Activated T-cell treated with anti-CD3 and anti-CD28 coated beads, Interleukin-2, amount 50 U/mL, for 72 hours (primary cell): ENCODE measurements around the gene TMSB4X. TPM values are rescaled to one million over a fixed set of nuclear protein-coding genes. Genes with fewer than 3 reads are reported as not detected.
"Not testable (repeated sequence)": the region's sequence is repeated elsewhere in the genome, so short reads cannot be mapped to it uniquely, and the experiment has no call there.

Experiments
- ATAC-seq, 2 donors: fragments of 150-1000 bp; cut with Tn5 transposase; replicated peaks in 1 of 2; 2 replicates each; pipeline ENCODE4 v1.10.0; 2021; ENCODE audit warnings: moderate library complexity in 2 of 2, mild to moderate bottlenecking in 1 of 2
- DNase-seq, 2 donors: peaks; one replicate each; pipeline ENCODE4 v3.0.0; 2021 to 2022; ENCODE audit warnings: mixed read lengths in 1 of 2
- H3K27ac Mint-ChIP-seq: one replicate; pipeline ENCODE4 v1.8.0; 2022; ENCODE audit warnings: mild to moderate bottlenecking, moderate library complexity, mixed read lengths
- H3K27me3 Mint-ChIP-seq: one replicate; pipeline ENCODE4 v1.8.0; 2022; ENCODE audit warnings: low read depth, mixed read lengths
- H3K36me3 Mint-ChIP-seq, 2 donors: one replicate each; pipeline ENCODE4 v1.8.0; 2022; ENCODE audit warnings: mixed read lengths in 2 of 2, mild to moderate bottlenecking in 1 of 2; ENCODE audit not compliant: insufficient read depth in 2 of 2
- H3K4me1 Mint-ChIP-seq: one replicate; pipeline ENCODE4 v1.8.0; 2022; ENCODE audit warnings: low read depth, mixed read lengths
- H3K4me3 Mint-ChIP-seq, 2 donors: one replicate each; pipeline ENCODE4 v1.8.0; 2022; ENCODE audit warnings: mild to moderate bottlenecking in 2 of 2, mixed read lengths in 2 of 2, moderate library complexity in 2 of 2
- H3K9me3 Mint-ChIP-seq, 2 donors: one replicate each; pipeline ENCODE4 v1.8.0; 2022; ENCODE audit warnings: mixed read lengths in 2 of 2
- total RNA-seq, 2 donors: library from RNA; stranded (reverse); gene quantifications; one replicate each; pipeline ENCODE4 v1.2.3, GENCODE V29; 2022

Gene TMSB4X
- 1,000 to 10,000 TPM; 4,011 to 4,477 TPM for total RNA-seq

DNA sequence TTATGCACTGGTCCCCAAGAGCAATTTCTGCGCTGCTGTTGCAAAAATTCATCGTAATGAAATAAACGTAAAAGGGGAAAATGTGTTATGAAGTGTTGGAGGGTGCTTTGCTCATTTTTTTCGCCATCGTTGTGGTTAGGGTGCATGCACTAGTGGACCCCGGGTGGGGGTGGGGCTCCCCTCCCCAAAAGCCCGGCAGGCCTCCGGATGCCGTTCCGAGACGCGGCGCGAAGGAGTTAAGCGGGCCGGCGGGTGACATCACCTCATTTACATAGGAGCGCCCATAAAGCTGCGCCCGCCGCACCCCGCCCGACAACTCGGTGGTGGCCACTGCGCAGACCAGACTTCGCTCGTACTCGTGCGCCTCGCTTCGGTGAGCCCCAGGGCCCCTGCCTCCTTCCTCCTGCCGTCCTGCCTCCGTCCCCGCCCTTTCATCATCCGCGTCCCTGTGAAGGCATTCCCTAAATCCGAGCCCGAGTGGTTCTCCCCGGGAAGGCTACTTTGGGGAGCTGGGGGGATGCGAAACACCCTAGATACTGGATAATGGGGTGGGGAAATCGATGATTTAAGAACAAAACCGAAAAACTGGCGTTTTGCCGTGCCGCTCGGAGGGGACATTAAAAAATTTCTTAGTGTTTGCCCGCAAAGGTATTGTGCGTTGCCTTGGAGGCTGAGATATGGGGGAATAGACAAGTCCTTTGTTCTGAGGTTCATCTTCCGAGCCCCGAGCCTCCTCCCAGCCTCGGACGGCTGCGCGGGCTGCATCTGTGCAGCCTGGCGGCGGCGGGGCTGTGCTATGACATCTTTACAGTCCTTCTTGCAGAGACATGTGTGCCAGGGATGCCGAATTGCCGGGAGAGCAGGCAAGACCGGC lies at the start of gene TMSB4X:
Gene TMSB4X (plus strand): TSS at position 315 of the 874 bp plus-strand sequence.
- H3K4me3 Mint-ChIP-seq: peak within 1 kb of the TSS; percentile 93 to 94
- peaks cover 48% of the 10 kb centered on the region for H3K4me1 Mint-ChIP-seq
- peaks cover 14 to 37% of the 10 kb centered on the region in 2 donors for H3K36me3 Mint-ChIP-seq
- H3K9me3 Mint-ChIP-seq: no peaks in the 10 kb centered on the region
- peak; percentile 58 to 65 for ATAC-seq
- H3K27me3 Mint-ChIP-seq: peaks cover 63% of the 10 kb centered on the region
- peak; percentile 86 to 88 for DNase-seq
- peak within 1 kb of the TSS; percentile 99 for H3K27ac Mint-ChIP-seq

- Mint-ChIP-seq H3K4me3 (no peak overlapping the region), H3K27me3 (peaks cover 57% of the 10 kb centered on the region), H3K27ac (no peak overlapping the region), H3K36me3 (no peaks in the 10 kb centered on the region), H3K9me3 (peaks cover 0 to 8% of the 10 kb centered on the region in 2 donors), H3K4me1 (peaks cover 8% of the 10 kb centered on the region)
- ATAC-seq (peak; percentile 51 to 62), DNase-seq (no peak)
These were observed 45.2 kb upstream of the TMSB4X start for GRCh38 chrX:12929701-12930100.

GRCh38 chrX:12930150-12930549 lies 44.8 kb upstream of the TMSB4X start:
- Mint-ChIP-seq H3K36me3 (no peaks in the 10 kb centered on the region), H3K4me1 (peaks cover 8% of the 10 kb centered on the region), H3K27ac (no peak overlapping the region), H3K9me3 (peaks cover 0 to 8% of the 10 kb centered on the region in 2 donors), H3K4me3 (no peak overlapping the region), H3K27me3 (peaks cover 57% of the 10 kb centered on the region)
- DNase-seq (no peak), ATAC-seq (no peak)

- no peaks in the 10 kb centered on the region for H3K36me3 Mint-ChIP-seq
- no peak overlapping the region for H3K4me3 Mint-ChIP-seq
- no peak for DNase-seq
- peaks cover 51% of the 10 kb centered on the region for H3K27me3 Mint-ChIP-seq
- no peak overlapping the region for H3K27ac Mint-ChIP-seq
- ATAC-seq: no peak
- peaks cover 8% of the 10 kb centered on the region for H3K4me1 Mint-ChIP-seq
- peaks cover 0 to 8% of the 10 kb centered on the region in 2 donors for H3K9me3 Mint-ChIP-seq
These were observed 42.7 kb upstream of the TMSB4X start for GRCh38 chrX:12932244-12932643.

DNA sequence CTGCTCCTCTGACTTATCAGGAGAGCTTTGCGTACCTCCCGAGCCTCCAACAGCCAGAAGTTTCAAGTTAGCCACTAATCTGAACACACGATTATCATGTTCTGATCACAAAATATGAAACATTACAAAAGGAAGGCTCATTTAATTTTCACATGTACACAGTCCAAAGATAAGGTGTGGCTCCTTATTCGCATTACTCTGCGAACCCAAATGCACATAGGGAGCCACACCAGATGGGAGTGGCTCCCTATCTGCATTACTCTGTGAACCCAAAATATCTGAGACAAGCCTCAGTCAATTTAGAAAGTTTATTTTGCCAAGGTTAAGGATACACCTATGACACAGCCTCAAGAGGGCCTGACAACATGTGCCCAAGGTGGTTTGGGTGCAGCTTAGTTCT lies 40.1 kb upstream of the TMSB4X start:
- Mint-ChIP-seq H3K9me3 (peaks cover 0 to 8% of the 10 kb centered on the region in 2 donors), H3K4me3 (no peak overlapping the region), H3K4me1 (peaks cover 3% of the 10 kb centered on the region), H3K27me3 (peaks cover 57% of the 10 kb centered on the region), H3K27ac (no peak overlapping the region), H3K36me3 (no peaks in the 10 kb centered on the region)
- DNase-seq (no peak), ATAC-seq (no peak)

- peaks cover 61% of the 10 kb centered on the region for H3K27me3 Mint-ChIP-seq
- no peak for ATAC-seq
- DNase-seq: no peak
- H3K27ac Mint-ChIP-seq: no peak overlapping the region
- no peak overlapping the region for H3K4me3 Mint-ChIP-seq
- H3K4me1 Mint-ChIP-seq: no peaks in the 10 kb centered on the region
- peaks cover 0 to 11% of the 10 kb centered on the region in 2 donors for H3K36me3 Mint-ChIP-seq
- H3K9me3 Mint-ChIP-seq: peaks cover 0 to 5% of the 10 kb centered on the region in 2 donors
These were observed 38.0 kb upstream of the TMSB4X start for GRCh38 chrX:12936947-12937346.

GRCh38 chrX:12940471-12940870 lies 34.4 kb upstream of the TMSB4X start:
- H3K27ac Mint-ChIP-seq, DNase-seq, ATAC-seq, H3K9me3 Mint-ChIP-seq, H3K4me1 Mint-ChIP-seq, H3K4me3 Mint-ChIP-seq: not testable (repeated sequence)
- Mint-ChIP-seq H3K27me3 (peaks cover 64% of the 10 kb centered on the region), H3K36me3 (peaks cover 0 to 11% of the 10 kb centered on the region in 2 donors)

DNA sequence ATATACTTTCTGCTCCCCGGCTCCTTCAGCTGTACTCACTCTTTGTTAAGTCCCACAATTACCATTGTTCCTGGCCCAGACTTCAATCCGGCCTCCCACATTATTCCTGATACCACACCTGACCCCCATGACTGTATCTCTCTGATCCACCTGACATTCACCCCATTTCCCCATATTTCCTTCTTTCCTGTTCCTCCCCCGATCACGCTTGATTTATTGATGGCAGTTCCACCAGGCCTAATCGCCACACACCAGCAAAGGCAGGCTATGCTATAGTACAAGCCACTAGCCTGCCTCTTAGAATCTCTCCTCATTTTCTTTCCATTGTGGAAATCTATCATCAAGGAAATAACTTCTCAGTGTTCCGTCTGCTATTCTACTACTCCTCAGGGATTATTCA lies 31.3 kb upstream of the TMSB4X start:
- not testable (repeated sequence) for DNase-seq, ATAC-seq, H3K27ac Mint-ChIP-seq, H3K4me3 Mint-ChIP-seq, H3K9me3 Mint-ChIP-seq
- H3K27me3 Mint-ChIP-seq: peaks cover 60% of the 10 kb centered on the region
- peaks cover 28% of the 10 kb centered on the region for H3K4me1 Mint-ChIP-seq
- H3K36me3 Mint-ChIP-seq: peaks cover 0 to 11% of the 10 kb centered on the region in 2 donors

GRCh38 chrX:12944452-12944851 lies 30.5 kb upstream of the TMSB4X start:
- not testable (repeated sequence) for H3K9me3 Mint-ChIP-seq, ATAC-seq, DNase-seq, H3K4me3 Mint-ChIP-seq
- Mint-ChIP-seq H3K27ac (peak overlapping the region; percentile 85), H3K4me1 (peaks cover 36% of the 10 kb centered on the region), H3K27me3 (peaks cover 52% of the 10 kb centered on the region), H3K36me3 (peaks cover 0 to 11% of the 10 kb centered on the region in 2 donors)

GRCh38 chrX:12945494-12945893 lies 29.4 kb upstream of the TMSB4X start:
- ATAC-seq (no peak), DNase-seq (no peak)
- Mint-ChIP-seq H3K36me3 (peaks cover 0 to 6% of the 10 kb centered on the region in 2 donors), H3K27ac (no peak overlapping the region), H3K4me3 (no peak overlapping the region), H3K4me1 (peaks cover 47% of the 10 kb centered on the region), H3K9me3 (peaks cover 0 to 3% of the 10 kb centered on the region in 2 donors), H3K27me3 (peaks cover 41% of the 10 kb centered on the region)

DNA sequence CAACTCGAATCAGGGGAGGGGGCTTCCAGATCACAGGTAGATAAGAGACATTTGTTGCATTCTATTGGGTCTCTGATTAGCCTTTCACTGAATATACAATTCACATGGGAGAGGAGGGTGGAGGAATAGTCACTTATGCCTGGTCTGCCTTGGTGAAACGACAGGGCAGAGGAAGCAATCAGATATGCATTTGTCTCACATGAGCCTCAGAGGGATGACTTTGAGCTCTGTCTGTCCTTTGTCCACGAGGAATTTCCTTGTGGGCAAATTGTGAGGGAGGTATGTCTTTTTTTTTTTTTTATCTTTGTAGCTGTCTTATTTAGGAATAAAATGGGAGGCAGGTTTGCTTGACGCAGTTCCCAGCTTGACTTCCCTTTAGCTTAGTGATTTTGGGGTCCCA lies 28.5 kb upstream of the TMSB4X start:
- H3K27me3 Mint-ChIP-seq: peaks cover 32% of the 10 kb centered on the region
- peak overlapping the region; percentile 90 for H3K27ac Mint-ChIP-seq
- H3K9me3 Mint-ChIP-seq: no peaks in the 10 kb centered on the region
- H3K4me3 Mint-ChIP-seq: peak overlapping the region in 1 of 2 donors; percentile 90
- DNase-seq (no peak), ATAC-seq (no peak)
- H3K4me1 Mint-ChIP-seq: peaks cover 56% of the 10 kb centered on the region
- no peaks in the 10 kb centered on the region for H3K36me3 Mint-ChIP-seq

DNA sequence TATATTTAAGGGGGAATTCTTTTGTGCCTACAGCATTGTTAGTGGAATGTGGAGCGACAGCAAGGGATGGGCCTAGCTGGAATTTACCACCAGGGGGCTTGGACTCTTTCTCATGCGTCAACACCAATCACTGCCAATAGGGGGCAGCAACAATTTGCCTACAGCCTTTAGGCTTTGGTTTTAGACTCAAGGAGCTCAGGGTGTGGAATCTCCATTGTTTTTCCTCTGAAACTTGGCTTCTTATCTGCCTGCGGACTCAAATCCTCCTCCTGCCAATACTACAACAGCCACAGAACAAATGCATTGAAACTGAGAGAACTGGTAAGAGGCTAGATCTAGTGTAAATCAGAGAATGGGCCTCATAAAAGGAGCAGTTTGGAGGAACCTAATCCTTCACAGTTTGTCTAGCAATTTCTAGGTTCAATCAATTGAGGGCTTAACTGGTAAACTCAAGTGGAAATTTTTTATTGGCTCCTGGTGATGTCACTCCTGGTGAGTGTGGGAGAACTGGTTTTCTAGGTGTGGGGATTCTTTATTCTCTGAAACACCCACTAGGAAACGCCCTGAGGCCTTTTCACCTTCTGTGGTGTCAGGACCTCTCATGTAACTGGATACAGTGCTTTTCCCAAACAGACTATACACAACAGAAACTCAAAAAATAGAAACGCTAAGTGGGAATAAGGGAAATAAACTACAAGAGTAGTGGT lies 27.9 kb upstream of the TMSB4X start:
- ATAC-seq: peak; percentile 13 to 20
- Mint-ChIP-seq H3K27ac (peak overlapping the region; percentile 90), H3K27me3 (peaks cover 26% of the 10 kb centered on the region), H3K4me3 (peak overlapping the region; percentile 58 to 90), H3K36me3 (no peaks in the 10 kb centered on the region), H3K4me1 (peaks cover 61% of the 10 kb centered on the region), H3K9me3 (no peaks in the 10 kb centered on the region)
- peak; percentile 78 for DNase-seq

DNA sequence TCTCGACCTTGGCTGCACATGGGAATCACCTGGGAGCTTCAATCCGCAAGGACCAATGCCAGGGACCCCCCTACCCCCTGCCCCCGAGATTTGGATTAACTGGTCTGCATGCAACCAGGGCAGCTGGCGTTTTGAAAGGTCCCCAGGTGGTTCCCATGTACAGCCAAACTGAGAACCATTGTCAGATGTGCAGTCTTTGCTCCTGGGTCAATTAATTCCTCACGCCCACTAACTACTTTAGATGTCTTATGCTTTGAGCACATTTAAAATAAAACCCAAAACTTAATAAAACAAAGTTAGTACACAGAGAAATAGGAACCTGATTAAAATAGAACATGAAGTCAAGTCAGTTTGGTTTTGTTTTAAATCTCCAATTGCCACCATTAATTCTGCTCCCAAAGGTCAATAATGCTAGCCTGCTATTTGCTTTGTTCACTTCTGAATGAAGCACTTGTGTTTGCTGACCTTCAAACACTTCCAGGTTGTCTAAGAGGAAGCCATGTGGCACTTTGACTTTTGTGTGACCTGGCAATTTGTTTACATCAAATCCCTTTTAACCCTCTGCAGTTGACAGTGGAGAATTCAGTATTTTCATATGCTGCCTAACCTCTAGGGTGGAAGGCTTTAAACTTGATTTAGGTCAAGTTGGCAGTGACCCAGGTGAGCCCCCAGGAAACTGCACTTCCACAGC lies 27.2 kb upstream of the TMSB4X start:
- Mint-ChIP-seq H3K36me3 (no peaks in the 10 kb centered on the region), H3K4me3 (peak overlapping the region; percentile 58 to 90), H3K9me3 (no peaks in the 10 kb centered on the region), H3K27ac (peak overlapping the region; percentile 90), H3K4me1 (peaks cover 67% of the 10 kb centered on the region), H3K27me3 (peaks cover 19% of the 10 kb centered on the region)
- DNase-seq: peak in 1 of 2 donors; percentile 1
- ATAC-seq: no peak
